C4-2B (cell line): ENCODE measurements around the gene BNIPL.

Experiments
- CTCF ChIP-seq: fragments of 450-650 bp; conservative IDR thresholded peaks from 2 replicates; pipeline ENCODE4 v1.5.1; 2017; ENCODE audit warnings: mild to moderate bottlenecking
- ZFX ChIP-seq: fragments of 450-650 bp; IDR thresholded peaks from 2 replicates; pipeline ENCODE4 v1.6.1; 2017

DNA sequence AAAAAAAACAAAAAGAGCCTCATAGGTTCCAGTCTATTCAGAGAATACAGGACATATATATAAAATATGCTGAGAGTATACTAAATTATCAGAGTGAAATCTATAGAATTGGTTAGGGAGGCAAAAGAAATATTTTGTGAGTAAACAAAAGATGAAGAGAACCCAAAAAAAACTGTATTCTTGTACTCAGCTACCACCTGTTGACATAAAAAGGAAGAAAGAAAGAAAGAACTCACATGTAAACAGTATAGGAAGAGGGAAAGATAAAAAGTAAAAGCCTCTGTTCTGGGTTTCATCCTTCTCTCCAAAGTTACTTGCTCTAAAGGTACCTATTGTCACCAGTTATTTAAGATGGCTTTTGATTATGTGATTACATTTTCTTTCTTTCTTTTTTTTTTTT is 9.9 kb upstream of the BNIPL start:
- TF ChIP-seq CTCF (no peak), ZFX (no peak)
